Rectal smooth muscle tissue (tissue), 1 donor: Measurements from ENCODE around the gene NACC1.
A peak's percentile ranks its signal among the peaks of the same experiment; 100 is the strongest.

ENCODE experiments used
- H3K27ac ChIP-seq: one replicate; pipeline ENCODE4 v1.7.0; 2013; ENCODE audit warnings: low read depth, low read length, inconsistent platforms
- H3K27me3 ChIP-seq: one replicate; pipeline ENCODE4 v1.7.0; 2013; ENCODE audit warnings: low read length; ENCODE audit not compliant: control insufficient read depth, insufficient read depth
- H3K36me3 ChIP-seq: one replicate; pipeline ENCODE4 v1.7.0; 2013; ENCODE audit warnings: low read length; ENCODE audit not compliant: control insufficient read depth, insufficient read depth
- H3K4me1 ChIP-seq: one replicate; pipeline ENCODE4 v1.7.0; 2013; ENCODE audit warnings: low read length; ENCODE audit not compliant: control insufficient read depth, insufficient read depth
- H3K4me3 ChIP-seq: one replicate; pipeline ENCODE4 v1.7.0; 2013; ENCODE audit warnings: low read length
- H3K9ac ChIP-seq: one replicate; pipeline ENCODE4 v1.7.0; 2013; ENCODE audit warnings: low read length

The NACC1 gene

DNA sequence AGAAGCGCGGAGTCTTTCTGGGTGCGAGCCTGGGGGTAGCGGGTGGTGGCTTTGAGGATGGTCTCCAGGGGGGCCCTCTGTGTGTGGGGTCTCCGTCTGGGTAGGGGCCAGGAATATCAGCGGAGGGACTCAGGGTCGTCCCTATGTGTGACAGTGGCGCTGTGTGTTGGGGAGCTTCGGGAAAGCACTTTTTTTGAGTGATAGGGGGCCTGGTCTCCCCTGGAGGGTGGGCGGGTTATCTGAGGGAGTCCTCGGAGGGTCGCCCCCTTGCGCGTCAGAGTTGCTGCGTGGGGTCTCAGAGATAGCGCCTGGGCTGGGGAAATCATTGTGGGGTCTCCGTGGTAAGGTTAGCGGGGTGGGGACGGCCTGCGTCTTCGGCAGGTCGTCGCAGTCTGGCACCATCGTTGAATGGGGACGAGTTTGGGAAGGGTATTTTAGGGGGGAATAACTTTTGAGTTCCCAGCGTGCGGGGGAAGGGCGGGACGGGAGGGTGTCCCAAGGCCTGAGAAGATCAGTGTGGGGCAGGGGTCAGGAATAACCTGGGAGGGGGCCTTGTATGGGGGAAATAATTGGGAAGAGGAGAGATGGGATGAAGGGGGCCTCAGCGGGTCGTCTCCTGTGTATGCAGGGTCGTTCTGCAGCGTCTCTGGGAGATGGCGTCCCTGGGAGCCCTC lies 33.0 kb downstream of the NACC1 start:
- H3K4me3 ChIP-seq = peak overlapping the region; percentile 98
- H3K27me3 ChIP-seq = no peaks in the 10 kb centered on the region
- H3K9ac ChIP-seq = peak overlapping the region; percentile 100
- H3K27ac ChIP-seq = peak overlapping the region; percentile 99
- peaks cover 13% of the 10 kb centered on the region for H3K4me1 ChIP-seq
- no peaks in the 10 kb centered on the region for H3K36me3 ChIP-seq

DNA sequence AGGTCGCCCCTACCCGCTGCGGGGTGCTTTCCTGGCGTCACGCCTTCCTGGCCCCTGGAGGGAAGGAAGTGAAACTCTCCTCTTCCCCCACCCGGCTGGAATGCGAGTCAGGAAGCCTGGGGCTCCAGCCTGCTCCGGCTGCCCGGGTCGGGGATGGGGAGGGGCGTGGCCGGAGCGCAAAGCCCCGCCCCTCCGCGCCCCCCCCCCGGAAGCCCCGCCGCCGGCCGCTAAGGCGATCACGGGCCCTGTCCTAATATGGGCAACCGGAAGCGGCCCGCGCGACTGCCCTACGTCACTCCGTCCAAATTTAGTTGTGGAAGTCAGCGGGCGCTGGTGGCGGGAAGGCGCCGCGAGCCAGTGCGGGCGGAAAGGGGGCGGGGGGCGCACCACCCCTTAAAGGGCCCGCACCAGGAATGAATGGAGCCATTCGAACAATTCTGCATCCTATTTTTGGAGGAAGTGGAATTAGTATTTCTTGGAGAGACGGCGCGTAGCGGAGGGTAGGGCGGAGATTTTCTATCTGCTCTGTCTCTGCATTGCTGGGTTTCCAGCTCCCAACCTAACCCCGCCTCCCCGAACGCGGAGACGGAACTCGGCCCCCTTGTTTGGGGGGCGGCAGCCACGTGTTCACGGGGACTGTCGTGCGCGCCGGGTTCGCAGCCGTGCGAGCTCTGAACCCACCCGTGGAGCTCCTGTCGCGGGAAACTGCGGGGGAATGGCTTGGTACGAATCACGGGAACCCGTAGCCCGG lies 33.7 kb downstream of the NACC1 start:
- H3K27me3 ChIP-seq = no peaks in the 10 kb centered on the region
- peak overlapping the region; percentile 99 for H3K4me3 ChIP-seq
- no peaks in the 10 kb centered on the region for H3K36me3 ChIP-seq
- H3K27ac ChIP-seq = peak overlapping the region; percentile 99
- peaks cover 13% of the 10 kb centered on the region for H3K4me1 ChIP-seq
- H3K9ac ChIP-seq = peak overlapping the region; percentile 100

- H3K27ac ChIP-seq = peak overlapping the region; percentile 99
- H3K36me3 ChIP-seq = no peaks in the 10 kb centered on the region
- H3K4me3 ChIP-seq = peak overlapping the region; percentile 99
- H3K4me1 ChIP-seq = peaks cover 13% of the 10 kb centered on the region
- H3K27me3 ChIP-seq = no peaks in the 10 kb centered on the region
- H3K9ac ChIP-seq = peak overlapping the region; percentile 98
Measured at GRCh38 chr19:13152356-13152973, 34.4 kb downstream of the NACC1 start.

DNA sequence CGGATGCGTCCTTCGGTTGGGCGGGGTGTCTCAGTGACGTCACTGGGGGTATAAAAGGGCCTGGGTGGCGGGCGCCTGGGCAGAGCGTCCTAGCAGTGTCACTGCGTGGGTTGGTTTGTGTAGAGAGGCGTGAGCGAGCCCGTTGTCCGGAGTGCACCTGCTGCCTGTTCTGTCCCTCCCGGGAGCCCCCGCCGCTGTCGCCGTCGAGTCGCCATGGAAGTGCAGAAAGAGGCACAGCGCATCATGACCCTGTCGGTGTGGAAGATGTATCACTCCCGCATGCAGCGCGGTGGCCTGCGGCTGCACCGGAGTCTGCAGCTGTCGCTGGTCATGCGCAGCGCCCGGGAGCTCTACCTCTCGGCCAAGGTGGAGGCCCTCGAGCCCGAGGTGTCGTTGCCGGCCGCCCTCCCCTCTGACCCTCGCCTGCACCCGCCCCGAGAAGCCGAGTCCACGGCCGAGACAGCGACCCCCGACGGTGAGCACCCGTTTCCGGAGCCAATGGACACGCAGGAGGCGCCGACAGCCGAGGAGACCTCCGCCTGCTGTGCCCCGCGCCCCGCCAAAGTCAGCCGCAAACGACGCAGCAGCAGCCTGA lies 35.0 kb downstream of the NACC1 start:
- H3K27me3 ChIP-seq = no peaks in the 10 kb centered on the region
- peak overlapping the region; percentile 99 for H3K4me3 ChIP-seq
- peaks cover 13% of the 10 kb centered on the region for H3K4me1 ChIP-seq
- peak overlapping the region; percentile 100 for H3K9ac ChIP-seq
- no peaks in the 10 kb centered on the region for H3K36me3 ChIP-seq
- H3K27ac ChIP-seq = peak overlapping the region; percentile 99

- Histone ChIP-seq H3K27me3 (no peaks in the 10 kb centered on the region), H3K4me1 (peaks cover 11% of the 10 kb centered on the region), H3K36me3 (no peaks in the 10 kb centered on the region), H3K4me3 (peak overlapping the region; percentile 99), H3K9ac (peak overlapping the region; percentile 100), H3K27ac (peak overlapping the region; percentile 99)
Measured at GRCh38 chr19:13153569-13154240, 35.6 kb downstream of the NACC1 start.

DNA sequence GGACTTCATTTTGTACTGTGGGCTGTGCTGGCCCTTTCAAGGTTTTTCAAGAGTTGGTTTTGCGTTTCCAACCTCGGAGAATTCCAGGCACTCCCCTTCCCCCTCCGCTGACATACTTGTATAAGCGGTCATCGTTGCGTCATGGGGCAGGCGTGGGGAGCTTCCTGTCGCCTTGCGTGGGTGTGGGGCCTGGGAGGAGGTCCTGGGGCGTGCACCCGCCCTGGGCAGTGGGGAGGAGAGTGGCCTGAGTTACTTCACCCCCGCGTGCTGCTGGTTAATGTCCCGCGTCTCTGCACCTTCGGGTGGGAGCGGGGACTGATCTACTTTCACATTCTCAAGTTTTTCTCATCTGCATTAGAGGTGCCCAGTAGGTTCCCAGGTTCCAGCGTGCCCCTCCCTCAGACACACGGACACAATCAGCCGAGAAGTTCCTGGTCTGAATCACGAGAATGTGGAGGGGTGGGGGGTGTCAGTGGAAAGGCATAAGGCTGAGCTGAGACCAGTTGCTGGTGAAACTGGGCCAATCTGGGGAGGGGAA lies 36.2 kb downstream of the NACC1 start:
- peaks cover 9% of the 10 kb centered on the region for H3K4me1 ChIP-seq

DNA sequence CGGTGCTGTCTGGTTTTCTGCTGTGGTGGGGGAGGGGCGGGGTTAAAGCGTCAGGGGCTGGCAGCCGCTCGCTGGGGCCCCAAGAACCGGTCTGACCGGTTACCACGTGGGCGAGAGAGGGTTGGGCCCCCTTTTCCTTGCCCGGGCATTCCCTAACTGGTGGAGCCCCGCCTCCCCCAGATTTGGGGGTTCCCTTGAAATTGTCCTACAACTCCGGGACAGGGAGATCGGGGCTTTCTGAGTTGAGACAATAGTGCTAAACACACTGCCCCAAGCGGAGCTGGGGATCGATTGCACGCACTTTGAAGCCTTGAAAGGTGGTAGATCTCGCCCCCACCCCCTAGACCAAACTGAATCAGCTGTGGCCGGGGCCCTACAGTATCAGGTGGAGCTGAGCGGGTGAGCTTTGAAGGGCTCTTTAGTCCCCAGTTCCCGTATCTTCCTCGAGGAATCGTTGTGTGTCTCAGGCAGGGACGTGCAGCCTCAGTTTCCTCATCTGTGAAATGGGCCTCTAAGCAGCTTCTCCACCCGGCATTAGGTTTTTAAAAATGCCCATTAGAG lies 36.9 kb downstream of the NACC1 start:
- Histone ChIP-seq H3K36me3 (no peaks in the 10 kb centered on the region), H3K27me3 (no peaks in the 10 kb centered on the region), H3K27ac (peak overlapping the region; percentile 99), H3K4me1 (peaks cover 9% of the 10 kb centered on the region), H3K9ac (peak overlapping the region; percentile 38), H3K4me3 (peak overlapping the region; percentile 99)

More for the DNA sequence above, 36.2 kb downstream of the NACC1 start:
- Histone ChIP-seq H3K36me3 (no peaks in the 10 kb centered on the region), H3K9ac (peak overlapping the region; percentile 100), H3K27ac (peak overlapping the region; percentile 99), H3K4me3 (peak overlapping the region; percentile 99), H3K27me3 (no peaks in the 10 kb centered on the region)

GRCh38 chr19:13155472-13156359 lies 37.7 kb downstream of the NACC1 start:
- Histone ChIP-seq H3K9ac (peak overlapping the region; percentile 38), H3K4me3 (peak overlapping the region; percentile 99), H3K4me1 (peaks cover 9% of the 10 kb centered on the region), H3K27ac (peak overlapping the region; percentile 99), H3K27me3 (no peaks in the 10 kb centered on the region), H3K36me3 (no peaks in the 10 kb centered on the region)

DNA sequence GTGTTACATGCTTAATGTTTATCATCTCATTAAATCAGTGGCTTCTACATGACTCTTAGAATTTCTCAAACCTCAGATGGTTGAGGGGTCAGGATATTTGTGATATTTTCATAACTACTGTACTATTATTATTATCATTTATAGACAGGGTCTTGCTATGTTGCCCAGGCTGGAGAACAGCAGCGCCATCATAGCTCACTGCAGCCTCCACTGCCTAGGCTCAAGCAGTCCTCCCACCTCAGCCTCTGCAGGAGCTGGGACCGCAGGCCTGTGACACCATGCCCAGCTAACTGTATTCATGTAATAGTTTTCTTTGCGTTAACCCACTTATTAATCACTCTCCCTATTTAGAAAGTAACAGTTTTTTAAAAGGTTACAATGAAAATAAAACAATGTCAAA lies 41.6 kb downstream of the NACC1 start:
- Histone ChIP-seq H3K36me3 (no peaks in the 10 kb centered on the region), H3K27me3 (no peaks in the 10 kb centered on the region), H3K27ac (no peak overlapping the region), H3K9ac (no peak overlapping the region), H3K4me3 (no peak overlapping the region), H3K4me1 (peaks cover 17% of the 10 kb centered on the region)

GRCh38 chr19:13160557-13160956 lies 42.5 kb downstream of the NACC1 start:
- Histone ChIP-seq H3K4me1 (peaks cover 11% of the 10 kb centered on the region), H3K27me3 (no peaks in the 10 kb centered on the region), H3K9ac (no peak overlapping the region), H3K4me3 (no peak overlapping the region), H3K27ac (no peak overlapping the region), H3K36me3 (no peaks in the 10 kb centered on the region)
